Measurements from ENCODE around the gene TNRC6C.

The TNRC6C gene

DNA sequence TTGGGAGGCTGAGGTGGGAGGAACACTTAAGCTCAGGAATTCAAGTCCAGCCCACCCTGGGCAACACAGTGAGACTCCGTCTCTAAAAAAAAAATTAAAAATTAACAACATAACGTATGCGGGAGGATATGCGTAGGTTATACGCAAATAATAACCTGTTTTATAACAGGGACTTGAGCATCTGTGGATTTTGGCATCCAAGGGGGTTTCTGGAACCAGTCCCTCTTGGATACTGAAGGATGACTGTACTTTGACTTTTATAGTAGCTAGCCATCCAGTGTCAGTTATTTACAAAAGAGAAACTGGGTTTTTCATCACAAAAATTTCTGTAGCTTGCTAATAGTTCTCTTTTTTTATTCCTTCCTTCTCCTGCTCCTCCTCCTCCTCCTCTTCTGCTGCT lies 64.5 kb downstream of the TNRC6C start (continued):
- TF ChIP-seq, protein P1, sequence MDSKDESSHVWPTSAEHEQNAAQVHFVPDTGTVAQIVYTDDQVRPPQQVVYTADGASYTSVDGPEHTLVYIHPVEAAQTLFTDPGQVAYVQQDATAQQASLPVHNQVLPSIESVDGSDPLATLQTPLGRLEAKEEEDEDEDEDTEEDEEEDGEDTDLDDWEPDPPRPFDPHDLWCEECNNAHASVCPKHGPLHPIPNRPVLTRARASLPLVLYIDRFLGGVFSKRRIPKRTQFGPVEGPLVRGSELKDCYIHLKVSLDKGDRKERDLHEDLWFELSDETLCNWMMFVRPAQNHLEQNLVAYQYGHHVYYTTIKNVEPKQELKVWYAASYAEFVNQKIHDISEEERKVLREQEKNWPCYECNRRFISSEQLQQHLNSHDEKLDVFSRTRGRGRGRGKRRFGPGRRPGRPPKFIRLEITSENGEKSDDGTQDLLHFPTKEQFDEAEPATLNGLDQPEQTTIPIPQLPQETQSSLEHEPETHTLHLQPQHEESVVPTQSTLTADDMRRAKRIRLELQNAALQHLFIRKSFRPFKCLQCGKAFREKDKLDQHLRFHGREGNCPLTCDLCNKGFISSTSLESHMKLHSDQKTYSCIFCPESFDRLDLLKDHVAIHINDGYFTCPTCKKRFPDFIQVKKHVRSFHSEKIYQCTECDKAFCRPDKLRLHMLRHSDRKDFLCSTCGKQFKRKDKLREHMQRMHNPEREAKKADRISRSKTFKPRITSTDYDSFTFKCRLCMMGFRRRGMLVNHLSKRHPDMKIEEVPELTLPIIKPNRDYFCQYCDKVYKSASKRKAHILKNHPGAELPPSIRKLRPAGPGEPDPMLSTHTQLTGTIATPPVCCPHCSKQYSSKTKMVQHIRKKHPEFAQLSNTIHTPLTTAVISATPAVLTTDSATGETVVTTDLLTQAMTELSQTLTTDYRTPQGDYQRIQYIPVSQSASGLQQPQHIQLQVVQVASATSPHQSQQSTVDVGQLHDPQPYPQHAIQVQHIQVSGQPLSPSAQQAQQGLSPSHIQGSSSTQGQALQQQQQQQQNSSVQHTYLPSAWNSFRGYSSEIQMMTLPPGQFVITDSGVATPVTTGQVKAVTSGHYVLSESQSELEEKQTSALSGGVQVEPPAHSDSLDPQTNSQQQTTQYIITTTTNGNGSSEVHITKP (tag by site-specific recombination; IDR thresholded peaks at IDR 0.05) = no peak
- TF ChIP-seq ZNF830 (tag by site-specific recombination; IDR thresholded peaks at IDR 0.05; ENCODE audit: low read depth) (no peak), GFI1B (tag by site-specific recombination; IDR thresholded peaks at IDR 0.05) (no peak), ZNF837 (tag by site-specific recombination; IDR thresholded peaks at IDR 0.05) (no peak)
- TF ChIP-seq, protein P2, sequence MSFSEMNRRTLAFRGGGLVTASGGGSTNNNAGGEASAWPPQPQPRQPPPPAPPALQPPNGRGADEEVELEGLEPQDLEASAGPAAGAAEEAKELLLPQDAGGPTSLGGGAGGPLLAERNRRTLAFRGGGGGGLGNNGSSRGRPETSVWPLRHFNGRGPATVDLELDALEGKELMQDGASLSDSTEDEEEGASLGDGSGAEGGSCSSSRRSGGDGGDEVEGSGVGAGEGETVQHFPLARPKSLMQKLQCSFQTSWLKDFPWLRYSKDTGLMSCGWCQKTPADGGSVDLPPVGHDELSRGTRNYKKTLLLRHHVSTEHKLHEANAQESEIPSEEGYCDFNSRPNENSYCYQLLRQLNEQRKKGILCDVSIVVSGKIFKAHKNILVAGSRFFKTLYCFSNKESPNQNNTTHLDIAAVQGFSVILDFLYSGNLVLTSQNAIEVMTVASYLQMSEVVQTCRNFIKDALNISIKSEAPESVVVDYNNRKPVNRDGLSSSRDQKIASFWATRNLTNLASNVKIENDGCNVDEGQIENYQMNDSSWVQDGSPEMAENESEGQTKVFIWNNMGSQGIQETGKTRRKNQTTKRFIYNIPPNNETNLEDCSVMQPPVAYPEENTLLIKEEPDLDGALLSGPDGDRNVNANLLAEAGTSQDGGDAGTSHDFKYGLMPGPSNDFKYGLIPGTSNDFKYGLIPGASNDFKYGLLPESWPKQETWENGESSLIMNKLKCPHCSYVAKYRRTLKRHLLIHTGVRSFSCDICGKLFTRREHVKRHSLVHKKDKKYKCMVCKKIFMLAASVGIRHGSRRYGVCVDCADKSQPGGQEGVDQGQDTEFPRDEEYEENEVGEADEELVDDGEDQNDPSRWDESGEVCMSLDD (tag by site-specific recombination; IDR thresholded peaks at IDR 0.05) = no peak
- TF ChIP-seq, protein P3, sequence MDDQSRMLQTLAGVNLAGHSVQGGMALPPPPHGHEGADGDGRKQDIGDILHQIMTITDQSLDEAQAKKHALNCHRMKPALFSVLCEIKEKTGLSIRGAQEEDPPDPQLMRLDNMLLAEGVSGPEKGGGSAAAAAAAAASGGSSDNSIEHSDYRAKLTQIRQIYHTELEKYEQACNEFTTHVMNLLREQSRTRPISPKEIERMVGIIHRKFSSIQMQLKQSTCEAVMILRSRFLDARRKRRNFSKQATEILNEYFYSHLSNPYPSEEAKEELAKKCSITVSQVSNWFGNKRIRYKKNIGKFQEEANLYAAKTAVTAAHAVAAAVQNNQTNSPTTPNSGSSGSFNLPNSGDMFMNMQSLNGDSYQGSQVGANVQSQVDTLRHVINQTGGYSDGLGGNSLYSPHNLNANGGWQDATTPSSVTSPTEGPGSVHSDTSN (CRISPR knock-in tag; IDR thresholded peaks at IDR 0.05) = no peak
- TF ChIP-seq, protein P4, sequence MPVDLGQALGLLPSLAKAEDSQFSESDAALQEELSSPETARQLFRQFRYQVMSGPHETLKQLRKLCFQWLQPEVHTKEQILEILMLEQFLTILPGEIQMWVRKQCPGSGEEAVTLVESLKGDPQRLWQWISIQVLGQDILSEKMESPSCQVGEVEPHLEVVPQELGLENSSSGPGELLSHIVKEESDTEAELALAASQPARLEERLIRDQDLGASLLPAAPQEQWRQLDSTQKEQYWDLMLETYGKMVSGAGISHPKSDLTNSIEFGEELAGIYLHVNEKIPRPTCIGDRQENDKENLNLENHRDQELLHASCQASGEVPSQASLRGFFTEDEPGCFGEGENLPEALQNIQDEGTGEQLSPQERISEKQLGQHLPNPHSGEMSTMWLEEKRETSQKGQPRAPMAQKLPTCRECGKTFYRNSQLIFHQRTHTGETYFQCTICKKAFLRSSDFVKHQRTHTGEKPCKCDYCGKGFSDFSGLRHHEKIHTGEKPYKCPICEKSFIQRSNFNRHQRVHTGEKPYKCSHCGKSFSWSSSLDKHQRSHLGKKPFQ (tag by site-specific recombination; IDR thresholded peaks at IDR 0.05) = no peak

DNA sequence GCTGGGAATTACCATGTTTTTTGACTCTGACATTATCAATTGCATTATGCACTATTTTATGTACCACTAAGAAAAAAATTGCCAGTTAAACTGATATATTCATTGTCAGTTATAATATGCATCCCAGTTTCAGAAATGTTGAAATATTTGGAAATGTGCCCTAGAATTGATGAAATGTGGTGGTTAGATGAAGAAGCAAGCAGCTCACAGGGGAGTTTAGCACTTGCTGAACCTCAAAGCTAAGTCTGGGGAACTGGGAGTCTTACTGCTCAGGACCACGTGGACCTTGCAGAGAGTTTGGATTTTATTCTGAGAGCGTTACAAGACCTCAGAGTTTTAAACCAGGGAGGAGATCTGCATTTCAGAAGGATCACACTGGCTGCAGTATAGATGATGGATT lies 67.9 kb downstream of the TNRC6C start:
- Histone ChIP-seq H3K27ac (ENCODE audit: extremely low read depth, low read depth, low read length) (no peak overlapping the region), H3K4me3 (ENCODE audit: low read depth, low read length) (no peak overlapping the region), H3K4me1 (ENCODE audit: control insufficient read depth, insufficient read depth, low read length) (no peaks in the 10 kb centered on the region), H3K36me3 (ENCODE audit: control insufficient read depth in 2 of 2, insufficient read depth in 1 of 2, low read length in 2 of 2) (peaks cover 0 to under 1% of the 10 kb centered on the region in 2 experiments; a peak in 2 of 3 replicates), H3K9me3 (ENCODE audit: control insufficient read depth, insufficient read depth, low read depth, low read length) (no peaks in the 10 kb centered on the region)
- ChIA-PET CTCF (interaction anchor here (0.7 to 6.3 kb wide), 3 partner anchors 12 to 601 kb away, joined by 4 to 58 read pairs (median 5); no protein-coding TSS in a partner anchor), POLR2A (interaction anchor here (1.1 kb wide), 1 partner anchor 68 kb away, joined by 4 read pairs; the partner anchor contains the start of gene TNRC6C)
- TF ChIP-seq SP2 (tag by site-specific recombination; IDR thresholded peaks at IDR 0.05) (no peak), IKZF3 (tag by site-specific recombination; IDR thresholded peaks at IDR 0.05) (no peak), OSR2 (tag by site-specific recombination; IDR thresholded peaks at IDR 0.05) (no peak)

DNA sequence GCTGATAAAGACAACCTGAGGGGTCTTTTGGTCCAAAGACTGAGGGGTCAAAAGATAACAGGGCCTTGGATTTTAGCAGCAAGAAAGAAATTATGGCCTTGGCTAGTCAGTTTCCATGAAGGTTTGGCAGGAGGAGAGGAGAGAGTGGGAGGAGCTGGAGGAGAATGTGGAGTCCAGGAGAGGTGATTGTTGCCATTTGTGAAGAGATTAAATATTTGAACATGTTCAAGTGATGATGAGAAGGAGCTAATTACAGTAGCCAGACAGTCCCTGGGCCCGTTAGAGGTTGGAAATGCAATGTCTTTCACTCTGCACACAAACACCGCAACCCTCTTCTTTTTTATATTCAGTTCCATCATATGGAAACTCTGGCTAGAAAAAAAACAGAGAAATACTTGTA lies 68.6 kb downstream of the TNRC6C start:
- TF ChIP-seq ZSCAN16 (tag by site-specific recombination; IDR thresholded peaks at IDR 0.05) (no peak), ZNF311 (tag by site-specific recombination; IDR thresholded peaks at IDR 0.05; ENCODE audit: borderline replicate concordance) (no peak), ZBTB7A (tag by site-specific recombination; IDR thresholded peaks at IDR 0.05; ENCODE audit: low read depth) (no peak), ZNF169 (tag by site-specific recombination; IDR thresholded peaks at IDR 0.05) (no peak)
- TF ChIP-seq, protein P5, sequence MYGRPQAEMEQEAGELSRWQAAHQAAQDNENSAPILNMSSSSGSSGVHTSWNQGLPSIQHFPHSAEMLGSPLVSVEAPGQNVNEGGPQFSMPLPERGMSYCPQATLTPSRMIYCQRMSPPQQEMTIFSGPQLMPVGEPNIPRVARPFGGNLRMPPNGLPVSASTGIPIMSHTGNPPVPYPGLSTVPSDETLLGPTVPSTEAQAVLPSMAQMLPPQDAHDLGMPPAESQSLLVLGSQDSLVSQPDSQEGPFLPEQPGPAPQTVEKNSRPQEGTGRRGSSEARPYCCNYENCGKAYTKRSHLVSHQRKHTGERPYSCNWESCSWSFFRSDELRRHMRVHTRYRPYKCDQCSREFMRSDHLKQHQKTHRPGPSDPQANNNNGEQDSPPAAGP (tag by site-specific recombination; IDR thresholded peaks at IDR 0.05) = no peak
- no peaks in the 10 kb centered on the region for H3K4me1 ChIP-seq (ENCODE audit: control insufficient read depth, insufficient read depth, low read length)
- H3K4me3 ChIP-seq (ENCODE audit: low read depth, low read length) = no peak overlapping the region
- no peaks in the 10 kb centered on the region for H3K9me3 ChIP-seq (ENCODE audit: control insufficient read depth, insufficient read depth, low read depth, low read length)
- peaks cover 0 to 4% of the 10 kb centered on the region in 2 experiments; a peak in 2 of 3 replicates for H3K36me3 ChIP-seq (ENCODE audit: control insufficient read depth in 2 of 2, insufficient read depth in 1 of 2, low read length in 2 of 2)
- H3K27ac ChIP-seq (ENCODE audit: extremely low read depth, low read depth, low read length) = no peak overlapping the region
- ChIA-PET CTCF (interaction anchor here (0.9 to 6.3 kb wide), 2 partner anchors 9 to 13 kb away, joined by 3 to 58 read pairs; no protein-coding TSS in a partner anchor), POLR2A (interaction anchor here (0.7 kb wide), 1 partner anchor 69 kb away, joined by 3 read pairs; the partner anchor contains the start of gene TNRC6C)

Data from HEK293 (cell line).